GM12878 (cell line): ENCODE data around the gene DYNLT5. TPM values are rescaled to one million over a fixed set of nuclear protein-coding genes. Genes with fewer than 3 reads are reported as not detected.

Experiments
- ATAC-seq: fragments of 200-7000 bp; cut with Tn5 transposase; 3 replicates; pipeline ENCODE4 v1.9.1; 2020; ENCODE audit warnings: mild to moderate bottlenecking, moderate library complexity
- BruUV-seq: library from RNA; stranded (reverse); fragments of 400-500 nt; replicated peaks from 2 replicates; lab custom pipeline; 2021; lab: Mats Ljungman, UMichigan
- CTCF ChIA-PET: fragments of 300-600 bp; sonication (Branson Sonifier 250); formaldehyde crosslinking; extraction: SDS; loops from one replicate; lab custom pipeline; 2021; ENCODE audit warnings: inconsistent platforms; lab: Yijun Ruan, JAX
- POLR2A ChIA-PET: fragments of 350-600 bp; formaldehyde crosslinking; extraction: SDS; loops from one replicate; lab custom pipeline; 2021; ENCODE audit warnings: inconsistent platforms; lab: Charles Lee
- RAD21 ChIA-PET: fragments of 300-600 bp; sonication (Branson Sonifier 250); formaldehyde crosslinking; loops from one replicate; lab custom pipeline; 2023; ENCODE audit warnings: antibody characterized with exemption; ENCODE audit not compliant: unreplicated experiment; lab: Charles Lee
- SMC1A ChIA-PET: fragments of 300-600 bp; sonication (Branson Sonifier 250); formaldehyde crosslinking; loops from one replicate; lab custom pipeline; 2023; ENCODE audit not compliant: unreplicated experiment, uncharacterized antibody; lab: Charles Lee
- DNase-seq: peaks from one replicate; pipeline ENCODE4 v3.0.0-alpha.2; 2011; ENCODE audit warnings: low read depth, low spot score
- FAIRE-seq: peaks from 3 replicates; lab custom pipeline; 2011; peaks lifted over from hg19 to GRCh38; lab: Jason Lieb, UNC
- H2AFZ ChIP-seq: 2 replicates; pipeline ENCODE4 v1.6.0; 2011; ENCODE audit warnings: low read depth, low read length, control low read depth; ENCODE audit not compliant: control insufficient read depth
- H3K27ac ChIP-seq: 2 replicates; pipeline ENCODE4 v1.5.1; 2011; ENCODE audit warnings: control low read depth; ENCODE audit not compliant: control insufficient read depth, insufficient read depth
- H3K27me3 ChIP-seq, 2 experiments: replicated peaks in 1 of 2; 2 replicates each; pipeline versions ENCODE4 v1.6.0 to v1.6.1; 2011; ENCODE audit warnings: low read length in 1 of 2; ENCODE audit not compliant: control insufficient read depth in 2 of 2, insufficient read depth in 2 of 2
- H3K36me3 ChIP-seq, 2 experiments: 2 replicates each; pipeline ENCODE4 v1.5.1; 2011; ENCODE audit warnings: low read length in 1 of 2; ENCODE audit not compliant: control insufficient read depth in 2 of 2, insufficient read depth in 2 of 2
- H3K4me1 ChIP-seq: 2 replicates; pipeline ENCODE4 v1.6.1; 2011; ENCODE audit warnings: mild to moderate bottlenecking, low read length, moderate library complexity, mixed read lengths; ENCODE audit not compliant: control insufficient read depth, insufficient read depth
- H3K4me2 ChIP-seq: 2 replicates; pipeline ENCODE4 v1.6.0; 2011; ENCODE audit warnings: control low read depth; ENCODE audit not compliant: control insufficient read depth, insufficient read depth
- H3K4me3 ChIP-seq: fragments of 200-600 bp; sonication (generic); 2 replicates; pipeline ENCODE4 v1.5.1; 2016
- H3K79me2 ChIP-seq: 2 replicates; pipeline ENCODE4 v1.6.0; 2011; ENCODE audit warnings: low read length; ENCODE audit not compliant: control insufficient read depth, insufficient read depth
- H3K9ac ChIP-seq: 2 replicates; pipeline ENCODE4 v1.8.0; 2011; ENCODE audit warnings: low read length, control low read depth, mixed read lengths; ENCODE audit not compliant: control insufficient read depth, insufficient read depth
- H3K9me3 ChIP-seq: replicated peaks from 3 replicates; pipeline ENCODE4 v1.5.1; 2011; ENCODE audit warnings: mild to moderate bottlenecking, low read length; ENCODE audit not compliant: control insufficient read depth, insufficient read depth
- H4K20me1 ChIP-seq: 2 replicates; pipeline ENCODE4 v1.6.0; 2011; ENCODE audit not compliant: control insufficient read depth, insufficient read depth
- CUX1 ChIP-seq: IDR thresholded peaks from 2 replicates; pipeline ENCODE4 v1.6.1; 2012; ENCODE audit warnings: improper control_type of control experiment, low read depth, low read length; ENCODE audit not compliant: insufficient replicate concordance
- E2F8 ChIP-seq: fragments of 450-650 bp; IDR thresholded peaks from 2 replicates; pipeline ENCODE4 v1.6.1; 2018; ENCODE audit warnings: mild to moderate bottlenecking, low read depth, moderate library complexity; ENCODE audit not compliant: partially characterized antibody
- KDM1A ChIP-seq: fragments of 200-600 bp; sonication (generic); IDR thresholded peaks from 2 replicates; pipeline ENCODE4 v1.6.1; 2016; ENCODE audit warnings: borderline replicate concordance
- MLLT1 ChIP-seq: fragments of 450-650 bp; IDR thresholded peaks from 2 replicates; pipeline ENCODE4 v1.6.1; 2016; ENCODE audit warnings: mild to moderate bottlenecking
- NFYA ChIP-seq: IDR thresholded peaks from 2 replicates; pipeline ENCODE4 v1.6.1; 2011; ENCODE audit warnings: low read depth, mild to moderate bottlenecking, low read length, improper control_type of control experiment, borderline replicate concordance
- NFYB ChIP-seq: IDR thresholded peaks from 2 replicates; pipeline ENCODE4 v1.6.1; 2011; ENCODE audit warnings: low read depth, mild to moderate bottlenecking, low read length, improper control_type of control experiment, moderate library complexity; ENCODE audit not compliant: insufficient read depth
- RAD51 ChIP-seq: fragments of 450-650 bp; IDR thresholded peaks from 2 replicates; pipeline ENCODE4 v1.6.1; 2016; ENCODE audit warnings: moderate library complexity, mild to moderate bottlenecking, inconsistent platforms
- SP1 ChIP-seq: IDR thresholded peaks from one replicate; pipeline ENCODE4 v1.6.1; 2011; ENCODE audit warnings: low read depth, low read length
- WGBS: methylation state at CpG from one replicate; pipeline ENCODE4 v1.1.6; 2016; ENCODE audit warnings: low lambda C conversion rate; ENCODE audit not compliant: insufficient replicate concordance, insufficient coverage; ENCODE audit errors: missing lambda C conversion rate; 5-methylcytosine and 5-hydroxymethylcytosine counted together
- in situ Hi-C: fragments of 300-500 bp; cut with MboI; formaldehyde crosslinking; loops from 9 replicates; pipeline ENCODE4 v1.14.3; 2018; ENCODE audit warnings: mixed read lengths
- intact Hi-C: fragments of 100-400 bp; cut with micrococcal nuclease; formaldehyde crosslinking; loops from one replicate; pipeline ENCODE4 v1.14.2; 2022; ENCODE audit not compliant: unreplicated experiment
- polyA plus RNA-seq, 11 experiments: library from polyadenylated mRNA; depleted of rRNA in 4 of 11; unstranded in 6 of 11; stranded (reverse) in 5 of 11; fragments of >200 nt; fragmentation: Nextera tagmentation in 4 of 11; fragmentation: Illumina TruSeq in 1 of 11; extraction: Ambion mirVana in 4 of 11; extraction: Trizol in 1 of 11; gene quantifications; 1 replicate in 1 of 11; 2 replicates in 10 of 11; pipeline versions ENCODE4 v1.2.1 to v1.2.3, GENCODE V29; 2011 to 2016; ENCODE audit warnings: inconsistent platforms in 2 of 11, missing spikeins in 2 of 11, low read depth in 1 of 11
- total RNA-seq, 4 experiments: library from RNA; depleted of rRNA in 3 of 4; stranded (reverse); fragments of >200 nt in 3 of 4; fragmentation: Illumina TruSeq in 1 of 4; extraction: Trizol in 1 of 4; gene quantifications; 2 replicates each; pipeline versions ENCODE4 v1.2.1 to v1.2.3, GENCODE V29; 2013 to 2021

DYNLT5 gene
- total and polyA plus RNA-seq, 10 of the 15 experiments (the other 5 are each of a cell fraction or from before 2014, with no cell fraction given), result not detected

GRCh38 chr1:66730462-66730861 is 21.8 kb upstream of the DYNLT5 start:
- H3K4me2 ChIP-seq, result no peak overlapping the region
- no peak for TF ChIP-seq NFYB
- no peak for TF ChIP-seq SP1
- no peak for TF ChIP-seq MLLT1
- TF ChIP-seq KDM1A, result no peak
- TF ChIP-seq E2F8, result no peak
- no peak for TF ChIP-seq NFYA
- no peak for TF ChIP-seq CUX1
- no peak for TF ChIP-seq RAD51
- TF ChIP-seq, all 136 proteins: peak for 0
- WGBS, result 35% methylated on average over 2 of the region's 2 CpGs
- ATAC-seq, result no peak
- Histone ChIP-seq H4K20me1 (no peaks in the 10 kb centered on the region), H3K36me3 (no peaks in the 10 kb centered on the region), H3K4me1 (no peaks in the 10 kb centered on the region), H3K27me3 (0 out of 4 replicates have a peak, but pooled peaks cover 0 to 3% of the 10 kb centered on the region in 2 experiments), H3K4me3 (no peak overlapping the region), H3K27ac (no peak overlapping the region), H2AFZ (no peak overlapping the region), H3K79me2 (no peaks in the 10 kb centered on the region), H3K9me3 (no peaks in the 10 kb centered on the region), H3K9ac (no peak overlapping the region)
- DNase-seq, result no peak
- intact Hi-C loops (loop anchor here (10.0 kb wide), 1 partner anchor 376 kb away; no protein-coding TSS in a partner anchor), in situ Hi-C loops (no loop called here)
- ChIA-PET RAD21 (no interaction called here), SMC1A (no interaction called here), CTCF (interaction anchor here (0.6 kb wide), 1 partner anchor 8 kb away, joined by 3 read pairs; no protein-coding TSS in a partner anchor), POLR2A (no interaction called here)
- FAIRE-seq, result no peak
- no TSS peak for BruUV-seq
